Loucy (cell line): ENCODE data around the gene TMEM131.

Source experiments
- CTCF ChIP-seq: fragments of 200-600 bp; sonication (generic); conservative IDR thresholded peaks from 2 replicates; pipeline ENCODE4 v1.5.1; 2014; ENCODE audit warnings: mild to moderate bottlenecking, antibody characterized with exemption, low read length
- EZH2phosphoT487 ChIP-seq: fragments of 200-600 bp; IDR thresholded peaks from 2 replicates; pipeline ENCODE4 v1.6.1; 2018; ENCODE audit warnings: antibody characterized with exemption, mild to moderate bottlenecking, moderate library complexity, borderline replicate concordance

- TF ChIP-seq CTCF (no peak), EZH2phosphoT487 (no peak)
These were observed 931 bp upstream of the TMEM131 start for GRCh38 chr2:97996679-97997078.
